ENCODE measurements around the gene ZNF362.
"Not testable (repeated sequence)": the region's sequence is repeated elsewhere in the genome, so short reads cannot be mapped to it uniquely, and the experiment has no call there.

ZNF362 gene

DNA sequence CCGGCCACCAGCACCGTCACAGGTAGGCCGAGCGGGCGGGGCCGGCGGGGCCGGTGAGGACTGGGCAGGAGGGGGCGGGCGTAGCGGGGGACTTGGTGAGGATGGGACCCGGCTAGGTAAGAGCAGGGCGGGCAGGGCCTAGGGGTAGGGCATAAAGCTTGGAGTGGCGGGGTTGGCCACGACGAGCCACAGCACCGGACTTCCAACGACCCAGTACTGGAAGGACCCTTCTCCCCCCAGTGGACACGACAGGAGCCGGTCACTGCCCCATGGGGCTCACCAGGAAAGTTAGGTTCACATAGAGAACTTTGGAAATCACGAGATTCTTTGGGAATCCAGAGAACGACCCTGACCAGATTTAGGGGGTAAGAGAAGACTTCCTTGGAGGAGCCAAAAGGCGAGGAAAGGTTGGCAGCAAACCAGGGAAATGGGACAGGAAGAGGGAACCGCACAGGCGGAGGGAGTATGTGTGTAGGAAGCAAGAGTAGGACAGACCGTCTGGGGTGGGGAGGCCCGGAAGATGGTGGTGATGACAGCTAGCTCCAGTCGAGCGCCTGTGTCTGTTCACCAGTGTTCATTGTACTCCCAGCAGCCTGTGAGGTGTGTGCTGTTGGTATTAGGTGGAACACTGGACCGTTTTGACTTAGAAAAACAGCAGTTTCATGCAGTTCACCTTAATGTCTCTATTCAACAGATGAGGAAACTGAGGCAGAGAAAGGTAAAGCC, 20.4 kb downstream of the ZNF362 start:
- no peak overlapping the region for H3K9ac ChIP-seq (ENCODE audit: low read depth, low read length)
- H3K9me3 ChIP-seq (ENCODE audit: control insufficient read depth, insufficient read depth, low read length) = no peaks in the 10 kb centered on the region
- no peaks in the 10 kb centered on the region for H3K36me3 ChIP-seq (ENCODE audit: insufficient read depth, low read length)
- peaks cover 8% of the 10 kb centered on the region for H3K4me1 ChIP-seq (ENCODE audit: insufficient read depth, low read length)

DNA sequence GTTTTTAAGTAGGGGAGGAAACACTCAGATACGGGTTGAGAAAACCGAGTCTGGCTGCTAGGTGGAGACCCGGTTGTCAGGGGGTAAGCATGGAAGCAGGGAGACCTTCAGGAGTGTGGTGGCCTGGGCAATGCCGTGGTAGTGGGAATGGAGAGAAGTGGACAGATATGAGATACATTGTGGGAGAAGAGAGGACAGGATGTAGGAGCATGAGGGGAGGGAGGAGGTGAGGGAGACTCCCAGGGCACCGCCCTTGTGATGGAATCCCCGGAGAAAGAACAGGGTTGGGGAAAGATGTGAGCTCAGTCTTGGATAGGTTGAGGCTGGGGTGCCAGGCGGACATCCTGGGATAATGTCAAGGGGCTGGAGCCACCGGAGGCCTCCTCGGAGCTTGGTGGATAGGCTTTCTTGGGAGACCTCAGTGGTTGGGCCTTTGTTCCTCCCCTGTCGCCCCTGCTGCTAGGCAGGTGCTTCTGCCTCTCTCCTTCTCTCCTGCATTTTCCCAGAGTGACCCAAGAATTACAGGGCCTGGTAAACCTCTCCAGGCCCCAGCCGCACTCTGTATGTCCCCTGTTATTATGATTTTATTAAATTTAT, 21.3 kb downstream of the ZNF362 start:
- Histone ChIP-seq H3K9ac (ENCODE audit: low read depth, low read length) (no peak overlapping the region), H3K36me3 (ENCODE audit: insufficient read depth, low read length) (no peaks in the 10 kb centered on the region), H3K4me1 (ENCODE audit: insufficient read depth, low read length) (peaks cover 8% of the 10 kb centered on the region), H3K9me3 (ENCODE audit: control insufficient read depth, insufficient read depth, low read length) (no peaks in the 10 kb centered on the region)

DNA sequence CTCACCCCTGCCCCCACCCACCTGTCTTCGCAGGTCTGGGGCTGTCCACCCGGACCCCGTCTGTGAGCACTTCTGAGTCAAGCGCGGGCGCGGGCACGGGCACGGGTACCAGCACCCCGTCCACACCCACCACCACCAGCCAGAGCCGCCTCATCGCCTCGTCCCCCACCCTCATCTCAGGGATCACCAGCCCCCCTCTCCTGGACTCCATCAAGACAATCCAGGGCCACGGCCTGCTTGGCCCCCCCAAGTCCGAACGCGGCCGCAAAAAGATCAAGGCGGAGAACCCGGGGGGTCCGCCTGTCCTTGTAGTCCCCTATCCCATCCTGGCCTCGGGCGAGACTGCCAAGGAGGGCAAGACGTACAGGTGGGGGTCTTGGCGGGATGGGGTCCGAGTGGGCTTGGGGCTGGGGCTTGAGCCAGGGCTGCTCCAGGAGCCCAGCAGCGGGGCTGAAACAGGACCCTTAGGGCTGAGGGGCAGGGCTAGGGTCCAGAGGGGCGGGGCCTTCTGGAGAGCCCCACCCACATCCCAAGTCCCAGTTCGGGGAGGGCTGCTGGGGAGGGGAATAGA, 23.9 kb downstream of the ZNF362 start:
- H3K36me3 ChIP-seq (ENCODE audit: insufficient read depth, low read length) = peaks cover 2% of the 10 kb centered on the region; the same call in 1 of the 2 replicates
- H3K9me3 ChIP-seq (ENCODE audit: control insufficient read depth, insufficient read depth, low read length) = no peaks in the 10 kb centered on the region
- H3K4me1 ChIP-seq (ENCODE audit: insufficient read depth, low read length) = no peaks in the 10 kb centered on the region
- no peak overlapping the region for H3K9ac ChIP-seq (ENCODE audit: low read depth, low read length)

DNA sequence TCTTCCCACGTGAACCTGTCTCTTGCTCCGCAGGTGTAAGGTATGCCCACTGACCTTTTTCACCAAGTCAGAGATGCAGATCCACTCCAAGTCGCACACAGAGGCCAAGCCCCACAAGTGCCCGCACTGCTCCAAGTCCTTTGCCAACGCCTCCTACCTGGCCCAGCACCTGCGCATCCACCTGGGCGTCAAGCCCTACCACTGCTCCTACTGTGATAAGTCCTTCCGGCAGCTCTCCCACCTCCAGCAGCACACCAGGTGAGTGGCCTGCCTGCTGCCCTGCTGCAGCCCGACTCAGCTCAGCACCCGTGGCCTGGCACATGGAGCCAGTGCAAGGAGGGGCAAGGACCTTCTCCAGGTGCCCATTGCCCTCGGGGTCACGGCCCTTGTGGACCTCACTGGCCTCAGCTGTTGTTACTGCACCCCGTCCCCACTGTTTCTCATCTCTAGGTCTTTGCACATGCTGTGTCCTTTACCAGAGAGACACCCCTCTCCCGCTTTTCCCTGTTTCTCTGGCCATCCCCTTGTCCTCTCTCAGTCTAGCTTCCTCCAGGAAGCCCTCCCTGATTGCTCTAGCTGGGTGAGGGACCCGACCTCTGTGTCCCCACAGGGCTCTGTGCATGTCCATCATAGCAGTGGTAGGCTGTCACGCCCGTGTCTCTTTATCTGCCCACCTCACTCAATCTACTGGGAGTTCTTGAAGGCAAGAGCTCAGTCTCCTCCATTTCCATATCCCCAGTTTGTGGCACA, 25.4 kb downstream of the ZNF362 start:
- no peak overlapping the region for H3K9ac ChIP-seq (ENCODE audit: low read depth, low read length)
- no peaks in the 10 kb centered on the region for H3K4me1 ChIP-seq (ENCODE audit: insufficient read depth, low read length)
- no peaks in the 10 kb centered on the region for H3K9me3 ChIP-seq (ENCODE audit: control insufficient read depth, insufficient read depth, low read length)
- peaks cover 2% of the 10 kb centered on the region; the same call in 1 of the 2 replicates for H3K36me3 ChIP-seq (ENCODE audit: insufficient read depth, low read length)

DNA sequence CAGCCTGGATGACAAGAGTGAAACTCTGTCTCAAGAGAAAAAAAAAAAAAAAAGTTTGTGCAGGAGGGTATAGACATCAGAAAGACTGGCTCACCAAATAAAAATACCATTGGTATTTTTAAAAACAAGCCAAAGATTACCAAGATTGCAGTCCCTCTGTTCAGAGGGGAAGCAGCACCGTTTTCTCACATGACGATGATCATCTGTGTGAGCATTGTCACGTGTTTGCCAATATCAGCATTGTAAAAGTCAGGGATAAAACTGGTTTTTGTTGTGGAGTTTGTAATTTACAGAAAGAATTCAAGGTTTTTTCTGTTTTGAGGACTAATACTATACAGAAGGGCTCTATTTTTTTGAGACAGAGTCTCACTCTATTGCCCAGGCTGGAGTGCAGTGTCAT, 26.5 kb downstream of the ZNF362 start:
- peaks cover 2% of the 10 kb centered on the region; the same call in 1 of the 2 replicates for H3K36me3 ChIP-seq (ENCODE audit: insufficient read depth, low read length)
- no peak overlapping the region for H3K9ac ChIP-seq (ENCODE audit: low read depth, low read length)
- no peaks in the 10 kb centered on the region for H3K4me1 ChIP-seq (ENCODE audit: insufficient read depth, low read length)
- no peaks in the 10 kb centered on the region for H3K9me3 ChIP-seq (ENCODE audit: control insufficient read depth, insufficient read depth, low read length)

DNA sequence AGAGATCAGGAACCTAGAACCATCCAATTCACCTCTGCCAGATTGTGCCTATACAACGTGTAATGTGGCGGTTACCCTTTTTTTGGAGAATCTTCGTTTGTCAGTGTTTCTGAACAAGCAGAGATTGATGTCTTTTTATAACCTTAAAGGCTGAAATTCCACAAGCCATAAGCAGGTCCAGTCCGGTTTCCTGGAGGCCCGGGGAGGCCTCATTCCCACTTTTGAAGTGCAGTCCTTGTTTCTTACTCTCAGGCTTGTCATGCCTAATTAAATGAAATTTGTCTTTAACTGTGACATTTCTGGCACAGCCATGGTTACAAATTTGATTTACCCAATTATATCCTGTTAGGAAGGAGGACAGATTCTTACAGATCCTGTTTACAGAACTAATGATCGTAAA, 27.8 kb downstream of the ZNF362 start:
- Histone ChIP-seq H3K4me1 (ENCODE audit: insufficient read depth, low read length) (no peaks in the 10 kb centered on the region), H3K9me3 (ENCODE audit: control insufficient read depth, insufficient read depth, low read length) (no peaks in the 10 kb centered on the region), H3K36me3 (ENCODE audit: insufficient read depth, low read length) (peaks cover 2% of the 10 kb centered on the region; the same call in 1 of the 2 replicates), H3K9ac (ENCODE audit: low read depth, low read length) (no peak overlapping the region)

DNA sequence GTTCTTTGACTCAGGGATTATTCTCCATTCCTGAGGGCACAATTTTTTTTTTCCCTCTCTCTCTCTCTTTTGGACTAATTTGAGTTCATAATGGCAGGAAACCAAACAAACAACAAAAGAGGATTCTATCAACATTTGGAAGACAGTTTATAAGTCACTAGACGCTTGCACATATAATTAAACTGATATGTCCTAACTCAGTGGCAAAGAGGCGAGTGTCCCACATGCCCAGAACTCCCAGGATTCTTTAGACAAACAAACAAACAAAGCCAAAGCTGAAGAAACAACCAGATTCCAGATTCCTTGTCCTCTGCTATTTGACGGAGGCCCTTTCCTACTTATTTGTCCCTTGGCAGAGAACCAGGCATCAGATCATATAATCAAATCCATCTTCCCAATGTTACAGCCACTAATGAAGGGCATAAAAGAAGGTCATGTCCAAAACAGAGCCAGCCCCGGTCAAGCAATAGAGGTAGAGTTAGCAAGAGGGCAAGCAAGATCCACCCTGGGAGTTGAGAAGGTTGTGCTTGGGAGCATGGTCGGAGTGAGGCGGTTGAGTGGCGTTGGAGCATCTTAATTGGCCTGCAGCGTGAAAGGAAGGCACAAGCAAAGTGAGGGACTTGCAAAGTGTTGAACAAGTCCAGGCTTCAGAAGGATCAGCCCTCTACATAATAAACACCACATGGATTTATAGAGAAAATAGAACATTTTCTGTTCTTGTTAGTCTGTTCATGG, 30.3 kb downstream of the ZNF362 start:
- Histone ChIP-seq H3K36me3 (ENCODE audit: insufficient read depth, low read length) (peaks cover 2% of the 10 kb centered on the region; the same call in 1 of the 2 replicates), H3K4me1 (ENCODE audit: insufficient read depth, low read length) (no peaks in the 10 kb centered on the region), H3K9ac (ENCODE audit: low read depth, low read length) (no peak overlapping the region), H3K9me3 (ENCODE audit: control insufficient read depth, insufficient read depth, low read length) (no peaks in the 10 kb centered on the region)

DNA sequence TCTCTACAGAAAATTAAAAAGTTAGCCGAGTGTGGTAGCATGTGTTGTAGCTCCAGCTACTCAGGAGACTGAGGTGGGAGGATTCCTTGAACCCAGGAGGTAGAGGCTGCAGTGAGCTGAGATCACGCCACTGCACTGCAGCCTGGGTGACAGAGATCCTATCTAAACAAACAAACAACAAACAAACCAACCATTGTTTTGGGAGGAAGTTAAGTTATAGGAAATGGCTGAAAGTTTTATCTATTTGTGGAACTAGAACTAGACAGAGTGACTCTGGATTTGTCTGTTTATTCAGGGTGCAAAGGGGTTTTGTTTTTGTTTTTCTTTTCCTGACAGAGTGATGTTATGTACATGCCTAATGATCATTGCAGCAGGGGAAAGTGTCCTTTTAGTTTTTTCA, 31.0 kb downstream of the ZNF362 start:
- H3K9me3 ChIP-seq (ENCODE audit: control insufficient read depth, insufficient read depth, low read length) = no peaks in the 10 kb centered on the region
- no peaks in the 10 kb centered on the region for H3K4me1 ChIP-seq (ENCODE audit: insufficient read depth, low read length)
- no peak overlapping the region for H3K9ac ChIP-seq (ENCODE audit: low read depth, low read length)
- peaks cover 2% of the 10 kb centered on the region; the same call in 1 of the 2 replicates for H3K36me3 ChIP-seq (ENCODE audit: insufficient read depth, low read length)

DNA sequence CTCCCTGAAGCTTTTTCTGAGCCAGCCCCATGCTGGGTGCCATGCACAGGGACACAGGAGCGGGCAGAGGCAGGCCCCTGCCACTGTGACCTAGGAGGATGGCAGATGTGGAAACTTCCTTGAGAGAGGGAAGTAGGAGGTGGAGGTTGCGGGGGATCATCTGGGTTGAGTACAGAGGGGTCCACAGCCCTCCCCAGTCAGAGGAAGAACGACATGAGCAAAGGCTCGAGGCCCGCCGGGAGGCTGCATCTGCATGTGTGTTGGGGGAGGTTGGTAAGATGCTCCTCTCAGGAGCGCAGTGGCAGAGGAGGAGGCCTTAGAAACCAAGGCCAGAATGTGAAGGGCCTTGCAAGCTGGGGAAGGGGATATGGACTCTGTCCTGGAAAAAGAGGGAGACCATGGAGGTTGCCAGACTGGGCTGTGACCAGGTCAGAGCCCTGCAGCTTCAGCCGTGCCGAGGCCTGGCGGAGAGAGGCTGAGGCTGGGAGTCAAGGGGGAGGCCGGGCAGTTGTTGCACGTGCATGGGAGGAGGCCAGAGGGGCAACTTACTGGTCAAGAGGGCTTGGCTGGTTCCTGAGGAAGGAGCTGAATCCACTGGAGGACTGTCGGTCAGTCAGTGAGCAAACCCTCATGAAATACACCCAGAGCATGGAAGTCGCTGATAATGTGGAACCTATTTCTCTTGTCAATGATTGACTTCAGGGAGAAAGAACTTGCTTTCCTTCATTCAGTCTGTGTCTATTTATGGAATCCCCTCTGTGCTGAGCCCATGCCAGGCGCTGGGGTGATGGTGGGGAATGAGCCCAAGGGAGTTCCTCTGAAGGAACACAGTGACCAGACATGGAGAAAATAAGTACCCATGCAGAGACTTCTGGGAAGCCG, 32.9 kb downstream of the ZNF362 start:
- Histone ChIP-seq H3K4me1 (ENCODE audit: insufficient read depth, low read length) (no peaks in the 10 kb centered on the region), H3K36me3 (ENCODE audit: insufficient read depth, low read length) (peaks cover 2% of the 10 kb centered on the region; the same call in 1 of the 2 replicates), H3K9me3 (ENCODE audit: control insufficient read depth, insufficient read depth, low read length) (no peaks in the 10 kb centered on the region), H3K9ac (ENCODE audit: low read depth, low read length) (no peak overlapping the region)

DNA sequence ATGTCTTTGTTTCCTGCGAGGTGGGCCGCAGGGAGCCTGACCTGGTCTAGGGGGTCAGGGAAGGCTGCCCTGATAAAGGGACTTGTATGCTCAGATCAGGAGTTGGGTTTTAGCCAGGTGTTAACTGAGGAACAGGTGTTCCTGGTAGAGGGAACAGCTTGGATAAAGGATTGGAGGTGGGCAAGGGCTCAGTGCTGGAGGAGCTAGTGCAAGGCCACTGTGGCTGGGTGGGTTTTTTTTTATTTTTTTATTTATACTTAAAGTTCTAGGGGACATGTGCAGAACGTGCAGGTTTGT, 33.5 kb downstream of the ZNF362 start:
- H3K4me1 ChIP-seq (ENCODE audit: insufficient read depth, low read length) = no peaks in the 10 kb centered on the region
- no peaks in the 10 kb centered on the region for H3K9me3 ChIP-seq (ENCODE audit: control insufficient read depth, insufficient read depth, low read length)
- peaks cover under 1% of the 10 kb centered on the region; the same call in 1 of the 2 replicates for H3K36me3 ChIP-seq (ENCODE audit: insufficient read depth, low read length)
- H3K9ac ChIP-seq (ENCODE audit: low read depth, low read length) = no peak overlapping the region

DNA sequence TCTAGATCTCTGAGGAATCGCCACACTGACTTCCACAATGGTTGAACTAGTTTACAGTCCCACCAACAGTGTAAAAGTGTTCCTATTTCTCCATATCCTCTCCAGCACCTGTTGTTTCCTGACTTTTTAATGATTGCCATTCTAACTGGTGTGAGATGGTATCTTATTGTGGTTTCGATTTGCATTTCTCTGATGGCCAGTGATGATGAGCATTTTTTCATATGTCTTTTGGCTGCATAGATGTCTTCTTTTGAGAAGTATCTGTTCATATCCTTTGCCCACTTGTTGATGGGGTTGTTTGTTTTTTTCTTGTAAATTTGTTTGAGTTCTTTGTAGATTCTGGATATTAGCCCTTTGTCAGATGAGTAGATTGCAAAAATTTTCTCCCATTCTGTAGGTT, 34.3 kb downstream of the ZNF362 start:
- not testable (repeated sequence) for H3K9me3 ChIP-seq (ENCODE audit: control insufficient read depth, insufficient read depth, low read length); H3K4me1 ChIP-seq (ENCODE audit: insufficient read depth, low read length); H3K36me3 ChIP-seq (ENCODE audit: insufficient read depth, low read length); H3K9ac ChIP-seq (ENCODE audit: low read depth, low read length)

DNA sequence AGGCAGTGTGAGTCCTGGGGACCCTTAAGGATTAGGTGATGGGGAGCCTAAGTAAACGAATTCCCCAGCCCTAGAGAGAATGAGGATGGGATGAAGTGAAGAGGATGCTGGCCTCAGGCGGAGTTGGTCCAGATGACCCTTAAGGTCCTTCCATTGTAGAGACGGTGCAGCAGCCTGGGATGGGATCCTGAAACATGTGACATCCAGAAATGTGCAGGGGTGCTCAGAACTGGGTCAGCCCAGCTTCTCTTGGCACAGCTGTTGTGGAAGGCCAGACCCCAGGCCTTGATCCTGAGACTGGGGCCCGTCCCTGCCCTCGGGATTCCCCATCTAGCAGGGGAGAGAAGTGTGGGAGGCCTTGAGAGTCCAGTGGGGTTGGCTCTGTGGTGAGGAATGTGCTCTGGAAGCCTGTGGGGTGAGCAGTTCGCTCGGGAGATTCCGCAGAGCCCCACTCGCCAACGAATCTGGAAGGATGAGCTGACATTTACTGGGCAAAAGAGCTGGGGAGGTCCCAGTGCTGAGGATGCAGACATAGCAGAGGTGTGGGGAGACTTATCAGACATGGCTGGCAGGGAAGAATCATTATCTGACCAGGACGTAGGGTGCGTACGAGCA, 36.5 kb downstream of the ZNF362 start:
- Histone ChIP-seq H3K9me3 (ENCODE audit: control insufficient read depth, insufficient read depth, low read length) (no peaks in the 10 kb centered on the region), H3K4me1 (ENCODE audit: insufficient read depth, low read length) (no peaks in the 10 kb centered on the region), H3K9ac (ENCODE audit: low read depth, low read length) (no peak overlapping the region), H3K36me3 (ENCODE audit: insufficient read depth, low read length) (no peaks in the 10 kb centered on the region; the same call in 1 of the 2 replicates)

Data from ES-I3 (cell line).